ENCODE measurements around the gene WDR62. TPM values are rescaled to one million over a fixed set of nuclear protein-coding genes. Genes with fewer than 3 reads are reported as not detected.

The WDR62 gene
- total and polyA plus RNA-seq, 2 donors (not counting 3 experiments of a cell fraction or from before 2014, with no cell fraction given), result 8.0 to 13.4 TPM

GRCh38 chr19:36051236-36051635, 3.5 kb upstream of the WDR62 start:
- no peak overlapping the region for H3K4me3 ChIP-seq (replicated peaks in 1 of 3; ENCODE audit: insufficient read depth in 1 of 3, low read depth in 1 of 3, low read length in 3 of 3)
- ChIA-PET POLR2A (no interaction called here), CTCF (no interaction called here)
- H3K79me2 ChIP-seq (ENCODE audit: control insufficient read depth, insufficient read depth, low read length), result peaks cover 10% of the 10 kb centered on the region
- H2AFZ ChIP-seq (ENCODE audit: low read depth, low read length), result no peak overlapping the region
- H3K36me3 ChIP-seq (ENCODE audit: control insufficient read depth in 2 of 2, extremely low read depth in 1 of 2, insufficient read depth in 2 of 2, low read length in 2 of 2), result no peaks in the 10 kb centered on the region
- DNase-seq (ENCODE audit: low read depth, low spot score), result no peak
- H3K9me3 ChIP-seq (replicated peaks; ENCODE audit: control insufficient read depth, insufficient read depth, low read length), result no peaks in the 10 kb centered on the region
- H3K4me2 ChIP-seq (ENCODE audit: insufficient read depth, low read length), result no peak overlapping the region
- H3K4me1 ChIP-seq (ENCODE audit: control insufficient read depth, extremely low read depth, insufficient read depth, low read length), result peaks cover 15% of the 10 kb centered on the region
- H3K9me1 ChIP-seq (replicated peaks; ENCODE audit: control insufficient read depth, extremely low read depth, insufficient read depth, low read length), result no peaks in the 10 kb centered on the region
- H4K20me1 ChIP-seq (replicated peaks; ENCODE audit: control insufficient read depth, extremely low read depth, insufficient read depth, low read length), result no peaks in the 10 kb centered on the region
- H3K9ac ChIP-seq (replicated peaks; ENCODE audit: extremely low read depth, insufficient read depth, low read length), result no peak overlapping the region
- TF ChIP-seq FOS (IDR thresholded peaks at IDR 0.05; ENCODE audit: borderline replicate concordance, insufficient read depth, low read length) (no peak), GATA2 (IDR thresholded peaks at IDR 0.05; ENCODE audit: insufficient read depth, insufficient read length, low read depth, low read length) (no peak), POLR2A (IDR thresholded peaks at IDR 0.05; ENCODE audit: low read depth, low read length) (no peak), MAX (IDR thresholded peaks at IDR 0.05; ENCODE audit: insufficient read depth, insufficient read length) (no peak), EZH2 (IDR thresholded peaks at IDR 0.05; ENCODE audit: borderline replicate concordance, low read depth, low read length, severe bottlenecking) (no peak), CTCF (IDR thresholded peaks at IDR 0.05; ENCODE audit: extremely low read depth in 1 of 2, insufficient read depth in 1 of 2, low read depth in 1 of 2, low read length in 2 of 2) (no peak), POLR2AphosphoS5 (IDR thresholded peaks at IDR 0.05; ENCODE audit: insufficient read depth, low read depth, low read length) (no peak), JUN (IDR thresholded peaks at IDR 0.05; ENCODE audit: borderline replicate concordance, insufficient read depth, insufficient read length, low read depth) (no peak), MYC (IDR thresholded peaks at IDR 0.05; ENCODE audit: low read depth, low read length) (no peak)
- FAIRE-seq, result no peak
- no TSS peak for BruUV-seq (replicated peaks)
- dilution Hi-C loops (cut with MboI; ENCODE audit: extremely low pct_ligation_motif_present, low sequenced_read_pairs) (no loop called here), intact Hi-C loops (cut with micrococcal nuclease) (no loop called here)
- no peaks in the 10 kb centered on the region for H3K27me3 ChIP-seq (ENCODE audit: control insufficient read depth in 2 of 2, insufficient read depth in 2 of 2, low read length in 2 of 2)
- no peak overlapping the region for H3K27ac ChIP-seq (ENCODE audit: insufficient read depth, low read depth, low read length)

All from endothelial cell of umbilical vein (primary cell).